GM12878 (cell line): ENCODE measurements around the gene PFKL.

Experiments
- CTCF ChIP-seq, 3 experiments: IDR thresholded peaks in 2 of 3; conservative IDR thresholded peaks in 1 of 3; 2 replicates each; pipeline ENCODE4 v1.5.1; 2011; ENCODE audit warnings: low read depth in 3 of 3, low read length in 3 of 3, mild to moderate bottlenecking in 3 of 3, control low read depth in 2 of 3, moderate library complexity in 2 of 3, inconsistent platforms in 1 of 3, mixed read lengths in 1 of 3; ENCODE audit not compliant: control insufficient read depth in 2 of 3, insufficient read depth in 1 of 3; ENCODE audit errors: extremely low read depth in 1 of 3
- EZH2 ChIP-seq: IDR thresholded peaks from 2 replicates; pipeline ENCODE4 v1.6.1; 2012; ENCODE audit warnings: low read depth, mild to moderate bottlenecking, control low read depth, inconsistent platforms, low read length, borderline replicate concordance; ENCODE audit not compliant: control insufficient read depth

DNA sequence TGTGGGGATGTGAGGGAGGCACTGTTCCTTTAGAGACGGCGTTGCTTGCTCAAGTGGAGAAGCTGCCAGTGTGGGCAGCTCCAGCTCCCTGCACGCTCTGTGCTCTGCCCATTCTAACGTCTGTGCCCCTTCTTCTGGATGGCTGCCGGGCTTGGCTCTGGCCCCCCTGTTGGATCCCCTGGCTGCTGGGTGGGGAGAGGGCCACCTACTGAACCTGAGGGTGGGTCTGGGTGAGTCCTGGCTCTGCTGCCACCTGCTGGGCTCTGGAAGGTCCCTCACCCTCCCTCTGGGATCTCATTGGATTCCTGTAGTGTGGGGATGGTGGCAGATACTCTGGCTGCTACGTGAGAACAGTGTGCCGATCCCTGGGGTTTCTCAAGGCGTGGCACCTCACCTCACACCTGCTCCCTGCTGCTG is 5.0 kb downstream of the PFKL start:
- TF ChIP-seq CTCF (IDR thresholded peaks at IDR 0.05 in 2 of 3, conservative IDR thresholded peaks at IDR 0.05 in 1 of 3; ENCODE audit: control insufficient read depth in 2 of 3, extremely low read depth in 1 of 3, insufficient read depth in 1 of 3, low read depth in 3 of 3, low read length in 3 of 3) (peak; percentile 60 to 67 (median 61); a peak in 5 of 6 replicates), EZH2 (no peak)
